Activated T-helper 1 cell treated with anti-CD3 and anti-CD28 coated beads, Interleukin-12 subunit alpha, Interleukin-12 subunit beta, Interleukin-2, Interleukin-4 antibody, amounts not matched to agents 30 ng/mL and 10 ng/mL and 1 ng/mL, durations not matched to agents 14 hours and 24 hours and 36 hours (primary cell): ENCODE data around the gene IFT122. TPM values are rescaled to one million over a fixed set of nuclear protein-coding genes. Genes with fewer than 3 reads are reported as not detected.

Source experiments
- total RNA-seq: library from RNA; stranded (reverse); gene quantifications from 2 replicates; pipeline ENCODE4 v1.2.3, GENCODE V29; 2022

Gene IFT122
- total RNA-seq, 1 donor from 2014 or later: 10.0 TPM

Other genes starting within 250 kb of the IFT122 start
- gene COPG1, start 190.6 kb upstream of the IFT122 start, total RNA-seq: 157 and 160 TPM in 2 replicates
- gene HMCES, start 161.4 kb upstream of the IFT122 start, total RNA-seq: 59.4 and 61.6 TPM in 2 replicates
- gene EFCAB12, start 11.6 kb upstream of the IFT122 start, total RNA-seq: 0.32 and 0.34 TPM in 2 replicates
- gene MBD4, start 276 bp upstream of the IFT122 start, total RNA-seq: 44.1 and 53.3 TPM in 2 replicates
- gene RHO, start 88.4 kb downstream of the IFT122 start, total RNA-seq: not detected in 2 replicates
- gene H1-8, start 103.0 kb downstream of the IFT122 start, total RNA-seq: not detected in 2 replicates
- 1.3 and 1.7 TPM in 2 replicates for gene PLXND1, start 166.5 kb downstream of the IFT122 start, total RNA-seq